GM12878 (cell line): ENCODE data around the gene SDK2. TPM values are rescaled to one million over a fixed set of nuclear protein-coding genes. Genes with fewer than 3 reads are reported as not detected.

Source experiments
- ATAC-seq: fragments of 200-7000 bp; cut with Tn5 transposase; 3 replicates; pipeline ENCODE4 v1.9.1; 2020; ENCODE audit warnings: mild to moderate bottlenecking, moderate library complexity
- BruUV-seq: library from RNA; stranded (reverse); fragments of 400-500 nt; replicated peaks from 2 replicates; lab custom pipeline; 2021; lab: Mats Ljungman, UMichigan
- CTCF ChIA-PET: fragments of 300-600 bp; sonication (Branson Sonifier 250); formaldehyde crosslinking; extraction: SDS; loops from one replicate; lab custom pipeline; 2021; ENCODE audit warnings: inconsistent platforms; lab: Yijun Ruan, JAX
- POLR2A ChIA-PET: fragments of 350-600 bp; formaldehyde crosslinking; extraction: SDS; loops from one replicate; lab custom pipeline; 2021; ENCODE audit warnings: inconsistent platforms; lab: Charles Lee
- RAD21 ChIA-PET: fragments of 300-600 bp; sonication (Branson Sonifier 250); formaldehyde crosslinking; loops from one replicate; lab custom pipeline; 2023; ENCODE audit warnings: antibody characterized with exemption; ENCODE audit not compliant: unreplicated experiment; lab: Charles Lee
- SMC1A ChIA-PET: fragments of 300-600 bp; sonication (Branson Sonifier 250); formaldehyde crosslinking; loops from one replicate; lab custom pipeline; 2023; ENCODE audit not compliant: unreplicated experiment, uncharacterized antibody; lab: Charles Lee
- DNase-seq: peaks from one replicate; pipeline ENCODE4 v3.0.0-alpha.2; 2011; ENCODE audit warnings: low read depth, low spot score
- FAIRE-seq: peaks from 3 replicates; lab custom pipeline; 2011; peaks lifted over from hg19 to GRCh38; lab: Jason Lieb, UNC
- H2AFZ ChIP-seq: 2 replicates; pipeline ENCODE4 v1.6.0; 2011; ENCODE audit warnings: low read depth, low read length, control low read depth; ENCODE audit not compliant: control insufficient read depth
- H3K27ac ChIP-seq: 2 replicates; pipeline ENCODE4 v1.5.1; 2011; ENCODE audit warnings: control low read depth; ENCODE audit not compliant: control insufficient read depth, insufficient read depth
- H3K27me3 ChIP-seq, 2 experiments: replicated peaks in 1 of 2; 2 replicates each; pipeline versions ENCODE4 v1.6.0 to v1.6.1; 2011; ENCODE audit warnings: low read length in 1 of 2; ENCODE audit not compliant: control insufficient read depth in 2 of 2, insufficient read depth in 2 of 2
- H3K36me3 ChIP-seq, 2 experiments: 2 replicates each; pipeline ENCODE4 v1.5.1; 2011; ENCODE audit warnings: low read length in 1 of 2; ENCODE audit not compliant: control insufficient read depth in 2 of 2, insufficient read depth in 2 of 2
- H3K4me1 ChIP-seq: 2 replicates; pipeline ENCODE4 v1.6.1; 2011; ENCODE audit warnings: mild to moderate bottlenecking, low read length, moderate library complexity, mixed read lengths; ENCODE audit not compliant: control insufficient read depth, insufficient read depth
- H3K4me2 ChIP-seq: 2 replicates; pipeline ENCODE4 v1.6.0; 2011; ENCODE audit warnings: control low read depth; ENCODE audit not compliant: control insufficient read depth, insufficient read depth
- H3K4me3 ChIP-seq: fragments of 200-600 bp; sonication (generic); 2 replicates; pipeline ENCODE4 v1.5.1; 2016
- H3K79me2 ChIP-seq: 2 replicates; pipeline ENCODE4 v1.6.0; 2011; ENCODE audit warnings: low read length; ENCODE audit not compliant: control insufficient read depth, insufficient read depth
- H3K9ac ChIP-seq: 2 replicates; pipeline ENCODE4 v1.8.0; 2011; ENCODE audit warnings: low read length, control low read depth, mixed read lengths; ENCODE audit not compliant: control insufficient read depth, insufficient read depth
- H3K9me3 ChIP-seq: replicated peaks from 3 replicates; pipeline ENCODE4 v1.5.1; 2011; ENCODE audit warnings: mild to moderate bottlenecking, low read length; ENCODE audit not compliant: control insufficient read depth, insufficient read depth
- H4K20me1 ChIP-seq: 2 replicates; pipeline ENCODE4 v1.6.0; 2011; ENCODE audit not compliant: control insufficient read depth, insufficient read depth
- ATF2 ChIP-seq: IDR thresholded peaks from 2 replicates; pipeline ENCODE4 v1.6.1; 2012; ENCODE audit warnings: low read length, inconsistent platforms
- HCFC1 ChIP-seq: fragments of 150-350 bp; IDR thresholded peaks from 2 replicates; pipeline ENCODE4 v1.6.1; 2014; ENCODE audit warnings: low read length
- IKZF1 ChIP-seq: fragments of 450-650 bp; conservative IDR thresholded peaks from 2 replicates; pipeline ENCODE4 v1.6.1; 2017; ENCODE audit warnings: antibody characterized with exemption, mild to moderate bottlenecking
- RB1 ChIP-seq: fragments of 450-650 bp; formaldehyde crosslinking; IDR thresholded peaks from 2 replicates; pipeline ENCODE4 v1.6.1; 2017; ENCODE audit warnings: mild to moderate bottlenecking, borderline replicate concordance
- SMAD1 ChIP-seq: fragments of 450-650 bp; IDR thresholded peaks from 2 replicates; pipeline ENCODE4 v1.6.1; 2018; ENCODE audit warnings: mild to moderate bottlenecking, low read depth; ENCODE audit not compliant: partially characterized antibody
- WGBS: methylation state at CpG from one replicate; pipeline ENCODE4 v1.1.6; 2016; ENCODE audit warnings: low lambda C conversion rate; ENCODE audit not compliant: insufficient replicate concordance, insufficient coverage; ENCODE audit errors: missing lambda C conversion rate; 5-methylcytosine and 5-hydroxymethylcytosine counted together
- in situ Hi-C: fragments of 300-500 bp; cut with MboI; formaldehyde crosslinking; loops from 9 replicates; pipeline ENCODE4 v1.14.3; 2018; ENCODE audit warnings: mixed read lengths
- intact Hi-C: fragments of 100-400 bp; cut with micrococcal nuclease; formaldehyde crosslinking; loops from one replicate; pipeline ENCODE4 v1.14.2; 2022; ENCODE audit not compliant: unreplicated experiment
- polyA plus RNA-seq, 11 experiments: library from polyadenylated mRNA; depleted of rRNA in 4 of 11; unstranded in 6 of 11; stranded (reverse) in 5 of 11; fragments of >200 nt; fragmentation: Nextera tagmentation in 4 of 11; fragmentation: Illumina TruSeq in 1 of 11; extraction: Ambion mirVana in 4 of 11; extraction: Trizol in 1 of 11; gene quantifications; 1 replicate in 1 of 11; 2 replicates in 10 of 11; pipeline versions ENCODE4 v1.2.1 to v1.2.3, GENCODE V29; 2011 to 2016; ENCODE audit warnings: inconsistent platforms in 2 of 11, missing spikeins in 2 of 11, low read depth in 1 of 11
- total RNA-seq, 4 experiments: library from RNA; depleted of rRNA in 3 of 4; stranded (reverse); fragments of >200 nt in 3 of 4; fragmentation: Illumina TruSeq in 1 of 4; extraction: Trizol in 1 of 4; gene quantifications; 2 replicates each; pipeline versions ENCODE4 v1.2.1 to v1.2.3, GENCODE V29; 2013 to 2021
- TF ChIP-seq, protein P1 (sequence below): fragments of 150-350 bp; IDR thresholded peaks from 2 replicates; pipeline ENCODE4 v1.6.1; 2016; ENCODE audit warnings: low read depth, low read length

Gene SDK2
- total and polyA plus RNA-seq, 10 of the 15 experiments (the other 5 are each of a cell fraction or from before 2014, with no cell fraction given): 0.03 to 0.08 (median 0.03) TPM; not detected in 7

DNA sequence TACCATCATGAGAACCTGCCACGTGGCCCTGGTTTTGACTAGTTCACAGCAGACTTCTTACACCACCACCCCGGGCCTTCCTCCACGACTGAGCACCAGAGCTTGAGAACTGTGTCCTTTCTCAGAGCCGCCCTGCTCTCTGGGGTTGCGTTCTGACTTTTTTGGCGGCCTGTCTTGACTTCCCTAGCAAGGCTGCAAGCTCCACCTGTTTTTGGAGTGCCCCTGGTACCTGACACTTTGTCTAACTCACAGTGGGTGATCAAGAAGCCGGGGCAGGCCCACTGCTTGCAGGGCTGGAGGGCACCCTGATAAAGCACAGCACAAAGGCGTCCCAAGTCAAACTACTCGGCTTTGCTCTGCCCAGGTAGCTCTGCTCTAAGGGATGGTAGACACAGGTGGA, 154.3 kb downstream of the SDK2 start:
- Histone ChIP-seq H3K4me1 (no peaks in the 10 kb centered on the region), H3K36me3 (no peaks in the 10 kb centered on the region), H3K79me2 (no peaks in the 10 kb centered on the region), H3K4me3 (no peak overlapping the region), H3K9ac (no peak overlapping the region), H3K27me3 (peaks cover 0 to under 1% of the 10 kb centered on the region in 2 experiments; a peak in 2 of 4 replicates), H3K4me2 (no peak overlapping the region), H2AFZ (no peak overlapping the region), H3K27ac (no peak overlapping the region), H3K9me3 (no peaks in the 10 kb centered on the region; the same call in 1 of the 3 replicates), H4K20me1 (no peaks in the 10 kb centered on the region)
- TF ChIP-seq SMAD1: no peak
- no peak for TF ChIP-seq HCFC1
- TF ChIP-seq IKZF1: no peak
- TF ChIP-seq, protein P1, sequence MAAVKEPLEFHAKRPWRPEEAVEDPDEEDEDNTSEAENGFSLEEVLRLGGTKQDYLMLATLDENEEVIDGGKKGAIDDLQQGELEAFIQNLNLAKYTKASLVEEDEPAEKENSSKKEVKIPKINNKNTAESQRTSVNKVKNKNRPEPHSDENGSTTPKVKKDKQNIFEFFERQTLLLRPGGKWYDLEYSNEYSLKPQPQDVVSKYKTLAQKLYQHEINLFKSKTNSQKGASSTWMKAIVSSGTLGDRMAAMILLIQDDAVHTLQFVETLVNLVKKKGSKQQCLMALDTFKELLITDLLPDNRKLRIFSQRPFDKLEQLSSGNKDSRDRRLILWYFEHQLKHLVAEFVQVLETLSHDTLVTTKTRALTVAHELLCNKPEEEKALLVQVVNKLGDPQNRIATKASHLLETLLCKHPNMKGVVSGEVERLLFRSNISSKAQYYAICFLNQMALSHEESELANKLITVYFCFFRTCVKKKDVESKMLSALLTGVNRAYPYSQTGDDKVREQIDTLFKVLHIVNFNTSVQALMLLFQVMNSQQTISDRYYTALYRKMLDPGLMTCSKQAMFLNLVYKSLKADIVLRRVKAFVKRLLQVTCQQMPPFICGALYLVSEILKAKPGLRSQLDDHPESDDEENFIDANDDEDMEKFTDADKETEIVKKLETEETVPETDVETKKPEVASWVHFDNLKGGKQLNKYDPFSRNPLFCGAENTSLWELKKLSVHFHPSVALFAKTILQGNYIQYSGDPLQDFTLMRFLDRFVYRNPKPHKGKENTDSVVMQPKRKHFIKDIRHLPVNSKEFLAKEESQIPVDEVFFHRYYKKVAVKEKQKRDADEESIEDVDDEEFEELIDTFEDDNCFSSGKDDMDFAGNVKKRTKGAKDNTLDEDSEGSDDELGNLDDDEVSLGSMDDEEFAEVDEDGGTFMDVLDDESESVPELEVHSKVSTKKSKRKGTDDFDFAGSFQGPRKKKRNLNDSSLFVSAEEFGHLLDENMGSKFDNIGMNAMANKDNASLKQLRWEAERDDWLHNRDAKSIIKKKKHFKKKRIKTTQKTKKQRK: no peak
- TF ChIP-seq ATF2: no peak
- no peak for TF ChIP-seq RB1
- ChIA-PET SMC1A (no interaction called here), RAD21 (no interaction called here), CTCF (no interaction called here), POLR2A (no interaction called here)
- intact Hi-C loops: no loop called here
- ATAC-seq (no peak), DNase-seq (no peak), FAIRE-seq (no peak)
- in situ Hi-C loops: no loop called here
- no TSS peak for BruUV-seq
- 24% methylated on average over 9 of the region's 9 CpGs for WGBS
